Upper lobe of left lung (tissue), 6 donors: ENCODE data around the gene FAM149A. TPM values are rescaled to one million over a fixed set of nuclear protein-coding genes. Genes with fewer than 3 reads are reported as not detected.

Experiments used
- ATAC-seq, 2 donors: fragments of 200-7000 bp; cut with Tn5 transposase; one replicate each; pipeline ENCODE4 v1.9.1; 2022; ENCODE audit warnings: mild to moderate bottlenecking in 2 of 2, moderate library complexity in 2 of 2; ENCODE audit not compliant: low FRiP score in 2 of 2
- DNase-seq, 2 donors: peaks; one replicate each; pipeline ENCODE4 v3.0.0-alpha.2; 2019 to 2020
- H3K27ac ChIP-seq, 4 donors: fragments of 200-600 bp; sonication (generic); one replicate each; pipeline ENCODE4 v1.5.1; 2016 to 2019
- H3K27me3 ChIP-seq, 4 donors: fragments of 200-600 bp; sonication (generic); one replicate each; pipeline ENCODE4 v1.5.1; 2017 to 2019
- H3K36me3 ChIP-seq, 4 donors: fragments of 200-600 bp; sonication (generic); one replicate each; pipeline ENCODE4 v1.5.1; 2016 to 2019
- H3K4me1 ChIP-seq, 4 donors: fragments of 200-600 bp; sonication (generic); one replicate each; pipeline ENCODE4 v1.5.1; 2018 to 2019
- H3K4me3 ChIP-seq, 4 donors: fragments of 200-600 bp; sonication (generic); one replicate each; pipeline ENCODE4 v1.5.1; 2017 to 2019; ENCODE audit warnings: mild to moderate bottlenecking in 2 of 4, moderate library complexity in 1 of 4
- H3K9me3 ChIP-seq, 4 donors: fragments of 200-600 bp; sonication (generic); one replicate each; pipeline ENCODE4 v1.5.1; 2018 to 2019
- EP300 ChIP-seq, 4 donors: sonication (generic); formaldehyde crosslinking; IDR thresholded peaks; one replicate each; pipeline ENCODE4 v1.5.1; 2017; ENCODE audit warnings: antibody characterized with exemption in 4 of 4, control low read depth in 2 of 4
- POLR2A ChIP-seq, 4 donors: fragments of 450-650 bp; IDR thresholded peaks; one replicate each; pipeline ENCODE4 v1.5.1; 2016 to 2017; ENCODE audit warnings: antibody characterized with exemption in 4 of 4, mild to moderate bottlenecking in 2 of 4
- POLR2AphosphoS5 ChIP-seq, 2 donors: sonication (generic); formaldehyde crosslinking; IDR thresholded peaks; one replicate each; pipeline ENCODE4 v1.5.1; 2017; ENCODE audit warnings: antibody characterized with exemption in 2 of 2
- WGBS, 2 donors: methylation state at CpG; one replicate each; pipeline ENCODE4 v1.1.5; 2017 to 2018; 5-methylcytosine and 5-hydroxymethylcytosine counted together
- total RNA-seq, 6 donors: library from RNA; depleted of rRNA in 4 of 6; stranded (reverse); fragments of >200 nt in 4 of 6; gene quantifications; one replicate each; pipeline versions ENCODE4 v1.1.0 to v1.2.1, GENCODE V29; 2016 to 2021
- TF ChIP-seq, protein P1 (sequence below), 6 experiments: fragments of 450-650 bp in 4 of 6; fragments of 200-600 bp in 2 of 6; sonication (generic) in 2 of 6; IDR thresholded peaks; one replicate each; pipeline ENCODE4 v1.5.1; 2016 to 2019; ENCODE audit warnings: antibody characterized with exemption in 6 of 6
- donor health status: DM: no; HTN: no; CAD: no; lungs with moderate emphysema.
- donor health status: DM: no; HTN: yes; CAD: no; lungs with severe emphysema.

The FAM149A gene
- total RNA-seq, 6 donors from 2014 or later = 11.0 to 43.5 (median 19.2) TPM

DNA sequence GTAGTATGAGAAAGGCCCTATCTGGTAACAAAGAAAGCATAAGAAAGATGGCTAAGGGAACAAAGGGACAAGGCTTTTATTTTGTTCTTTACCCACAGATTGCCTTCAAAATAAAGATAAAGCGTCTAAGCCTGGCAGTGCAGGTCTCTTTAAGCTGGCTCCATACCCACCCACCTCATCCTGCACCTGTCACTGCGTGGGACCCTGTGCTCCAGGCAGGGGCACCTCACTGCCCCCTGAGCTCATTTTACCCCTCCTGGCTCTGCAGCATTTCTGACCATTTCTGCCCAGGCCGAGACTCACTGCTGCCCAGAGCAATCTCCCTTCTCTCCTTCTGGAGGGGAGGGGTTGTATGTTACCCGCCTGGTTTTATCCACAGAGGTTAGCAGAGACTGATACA, 85.2 kb downstream of the FAM149A start:
- no peak overlapping the region for H3K4me3 ChIP-seq
- 78 to 82% methylated on average over 4 of the region's 4 CpGs for WGBS, 2 donors
- TF ChIP-seq POLR2A (IDR thresholded peaks at IDR 0.05) (no peak), POLR2AphosphoS5 (IDR thresholded peaks at IDR 0.05) (no peak), EP300 (IDR thresholded peaks at IDR 0.05) (no peak)
- TF ChIP-seq, protein P1, sequence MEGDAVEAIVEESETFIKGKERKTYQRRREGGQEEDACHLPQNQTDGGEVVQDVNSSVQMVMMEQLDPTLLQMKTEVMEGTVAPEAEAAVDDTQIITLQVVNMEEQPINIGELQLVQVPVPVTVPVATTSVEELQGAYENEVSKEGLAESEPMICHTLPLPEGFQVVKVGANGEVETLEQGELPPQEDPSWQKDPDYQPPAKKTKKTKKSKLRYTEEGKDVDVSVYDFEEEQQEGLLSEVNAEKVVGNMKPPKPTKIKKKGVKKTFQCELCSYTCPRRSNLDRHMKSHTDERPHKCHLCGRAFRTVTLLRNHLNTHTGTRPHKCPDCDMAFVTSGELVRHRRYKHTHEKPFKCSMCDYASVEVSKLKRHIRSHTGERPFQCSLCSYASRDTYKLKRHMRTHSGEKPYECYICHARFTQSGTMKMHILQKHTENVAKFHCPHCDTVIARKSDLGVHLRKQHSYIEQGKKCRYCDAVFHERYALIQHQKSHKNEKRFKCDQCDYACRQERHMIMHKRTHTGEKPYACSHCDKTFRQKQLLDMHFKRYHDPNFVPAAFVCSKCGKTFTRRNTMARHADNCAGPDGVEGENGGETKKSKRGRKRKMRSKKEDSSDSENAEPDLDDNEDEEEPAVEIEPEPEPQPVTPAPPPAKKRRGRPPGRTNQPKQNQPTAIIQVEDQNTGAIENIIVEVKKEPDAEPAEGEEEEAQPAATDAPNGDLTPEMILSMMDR (IDR thresholded peaks at IDR 0.05) = no peak
- no peaks in the 10 kb centered on the region for H3K9me3 ChIP-seq
- peak overlapping the region in 1 of 4 donors; percentile 96 for H3K27ac ChIP-seq
- H3K36me3 ChIP-seq = no peaks in the 10 kb centered on the region
- H3K27me3 ChIP-seq = no peaks in the 10 kb centered on the region
- ATAC-seq (no peak), DNase-seq (no peak)
- peaks cover 8 to 23% (median 21%) of the 10 kb centered on the region in 4 donors for H3K4me1 ChIP-seq

GRCh38 chr4:186190581-186191199, 86.2 kb downstream of the FAM149A start:
- peak; percentile 65 to 74 for ATAC-seq
- Histone ChIP-seq H3K4me1 (peaks cover 8 to 23% (median 21%) of the 10 kb centered on the region in 4 donors), H3K27me3 (no peaks in the 10 kb centered on the region), H3K9me3 (no peaks in the 10 kb centered on the region), H3K27ac (peak overlapping the region; percentile 95 to 98 (median 97)), H3K36me3 (peaks cover 0 to 8% (median 0%) of the 10 kb centered on the region in 4 donors), H3K4me3 (peak overlapping the region; percentile 81 to 97 (median 93))
- DNase-seq = peak in 1 of 2 donors; percentile 41
- TF ChIP-seq, protein P1 (IDR thresholded peaks at IDR 0.05) = peak in 1 of 6 experiments; percentile 12
- TF ChIP-seq EP300 (IDR thresholded peaks at IDR 0.05) (no peak), POLR2AphosphoS5 (IDR thresholded peaks at IDR 0.05) (no peak), POLR2A (IDR thresholded peaks at IDR 0.05) (no peak)
- WGBS, 2 donors = 0% methylated on average over 18 to 32 of the region's 34 CpGs

- peak in 2 of 4 donors; percentile 76 to 83 for TF ChIP-seq POLR2A (IDR thresholded peaks at IDR 0.05)
- peak in 1 of 4 donors; percentile 39 for TF ChIP-seq EP300 (IDR thresholded peaks at IDR 0.05)
- peak; percentile 68 to 84 for TF ChIP-seq POLR2AphosphoS5 (IDR thresholded peaks at IDR 0.05)
- TF ChIP-seq, protein P1 (IDR thresholded peaks at IDR 0.05) = peak in 5 of 6 experiments; percentile 37 to 63 (median 51)
- ATAC-seq (peak; percentile 94 to 96), DNase-seq (peak; percentile 83 to 96)
- H3K4me1 ChIP-seq = peaks cover 8 to 23% (median 21%) of the 10 kb centered on the region in 4 donors
- peak within 1 kb of the TSS; percentile 81 to 97 (median 93) for H3K4me3 ChIP-seq
- H3K36me3 ChIP-seq = peaks cover 0 to 13% (median 1%) of the 10 kb centered on the region in 4 donors
- H3K27me3 ChIP-seq = no peaks in the 10 kb centered on the region
- H3K27ac ChIP-seq = peak within 1 kb of the TSS; percentile 95 to 98 (median 97)
- WGBS, 2 donors = 0% methylated on average over 30 of the region's 107 CpGs; no CpG with 5 or more reads in 1 of the 2 donors
- no peaks in the 10 kb centered on the region for H3K9me3 ChIP-seq
Measured at GRCh38 chr4:186191200-186192065, 86.9 kb downstream of the FAM149A start, which contains the start of gene CYP4V2. TSS of gene CYP4V2 (plus strand) at chr4:186191567. CDS start at chr4:186191824, 257 bp downstream.

GRCh38 chr4:186192066-186192612, 87.6 kb downstream of the FAM149A start:
- H3K27ac ChIP-seq = peak overlapping the region; percentile 95 to 98 (median 97)
- H3K9me3 ChIP-seq = no peaks in the 10 kb centered on the region
- ATAC-seq = peak in 1 of 2 donors; percentile 37
- peaks cover 8 to 26% (median 21%) of the 10 kb centered on the region in 4 donors for H3K4me1 ChIP-seq
- TF ChIP-seq POLR2AphosphoS5 (IDR thresholded peaks at IDR 0.05) (peak in 1 of 2 donors; percentile 3), POLR2A (IDR thresholded peaks at IDR 0.05) (no peak), EP300 (IDR thresholded peaks at IDR 0.05) (no peak)
- TF ChIP-seq, protein P1 (IDR thresholded peaks at IDR 0.05) = no peak
- H3K4me3 ChIP-seq = peak overlapping the region; percentile 81 to 97 (median 93)
- peak in 1 of 2 donors; percentile 24 for DNase-seq
- no peaks in the 10 kb centered on the region for H3K27me3 ChIP-seq
- H3K36me3 ChIP-seq = peaks cover 0 to 13% (median 3%) of the 10 kb centered on the region in 4 donors
- WGBS, 2 donors = 1% methylated on average over 12 to 16 of the region's 22 CpGs
